ENCODE data around the gene LDLRAD3. TPM values are rescaled to one million over a fixed set of nuclear protein-coding genes. Genes with fewer than 3 reads are reported as not detected.

The LDLRAD3 gene
- polyA plus RNA-seq, 3 donors, result 7.3 to 14.1 (median 10.4) TPM

DNA sequence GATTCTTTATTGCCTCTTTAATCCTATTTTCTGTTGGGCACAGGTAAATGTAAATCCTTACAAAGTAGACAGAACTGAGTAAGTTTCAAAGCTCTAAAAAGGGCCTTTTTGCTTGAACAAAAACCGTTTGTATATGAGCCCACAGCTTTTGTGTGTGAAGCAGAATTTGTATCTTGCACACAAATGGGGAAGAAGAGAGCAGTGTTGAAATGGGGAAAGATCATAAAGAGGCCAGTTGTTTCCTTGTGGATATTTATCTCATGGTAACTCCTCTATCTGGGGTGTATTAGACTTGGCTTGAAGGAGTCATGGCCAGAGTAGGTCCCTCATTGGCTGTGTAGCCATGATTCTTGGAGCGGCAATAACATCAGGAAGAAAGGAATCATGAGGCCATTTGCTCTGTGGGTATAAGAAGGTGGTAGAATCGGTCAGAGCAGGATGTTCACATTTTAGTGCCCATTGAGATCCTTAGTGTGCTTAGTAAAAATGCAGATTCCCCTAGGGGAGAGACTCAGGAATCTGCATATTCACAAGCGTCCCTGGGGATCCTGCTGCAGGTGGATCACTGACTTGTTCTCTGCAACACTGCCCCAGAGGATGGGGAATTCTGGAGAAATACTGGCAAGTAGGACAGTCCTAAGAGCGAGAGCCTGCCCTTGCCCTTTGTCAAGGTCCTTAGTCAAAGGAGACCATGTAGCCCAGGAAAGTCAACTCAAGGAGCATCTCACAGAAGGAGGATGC lies 126.5 kb downstream of the LDLRAD3 start:
- peaks cover 5 to 11% (median 7%) of the 10 kb centered on the region in 7 donors for H3K9me3 Mint-ChIP-seq
- peaks cover 7 to 19% of the 10 kb centered on the region in 2 donors for H3K36me3 Mint-ChIP-seq
- no peak overlapping the region for H3K4me3 Mint-ChIP-seq
- H3K4me1 ChIP-seq (ENCODE audit: control insufficient read depth in 1 of 2, insufficient read depth in 2 of 2, low read length in 2 of 2), result no peaks in the 10 kb centered on the region
- no peaks in the 10 kb centered on the region for H3K79me2 ChIP-seq (ENCODE audit: insufficient read depth, low read length)
- H3K36me3 ChIP-seq (replicated peaks in 1 of 2; ENCODE audit: control insufficient read depth in 1 of 2, insufficient read depth in 2 of 2, low read length in 2 of 2), result no peaks in the 10 kb centered on the region
- no peak for DNase-seq
- intact Hi-C loops (cut with micrococcal nuclease), result no loop called here
- H3K4me2 ChIP-seq (replicated peaks; ENCODE audit: extremely low read depth, low read length, poor library complexity, severe bottlenecking), result no peak overlapping the region
- no peak overlapping the region for H3K27ac ChIP-seq (ENCODE audit: low read depth in 1 of 2, low read length in 2 of 2)
- H3K4me1 Mint-ChIP-seq, result peaks cover 9% of the 10 kb centered on the region
- no peak overlapping the region for H2AFZ ChIP-seq (ENCODE audit: insufficient read depth, low read depth, low read length, poor library complexity, severe bottlenecking)
- TF ChIP-seq CTCF (IDR thresholded peaks at IDR 0.05), result no peak
- H3K27me3 ChIP-seq (ENCODE audit: control insufficient read depth in 2 of 2, insufficient read depth in 2 of 2, low read length in 2 of 2), result no peaks in the 10 kb centered on the region
- peaks cover 0 to 7% (median 3%) of the 10 kb centered on the region in 3 donors for H3K27me3 Mint-ChIP-seq (ENCODE audit: low read depth in 3 of 3)
- H4K20me1 ChIP-seq (ENCODE audit: insufficient read depth, low read length), result no peaks in the 10 kb centered on the region
- peak overlapping the region in 1 of 7 donors; percentile 33 for H3K27ac Mint-ChIP-seq
- H3K9ac ChIP-seq (ENCODE audit: insufficient read depth, low read length, poor library complexity, severe bottlenecking), result no peak overlapping the region
- H3K4me3 ChIP-seq (replicated peaks in 1 of 3; ENCODE audit: low read depth in 2 of 3, low read length in 3 of 3), result no peak overlapping the region
- peaks cover 5 to 8% of the 10 kb centered on the region in 2 donors for H3K9me3 ChIP-seq (replicated peaks in 1 of 2; ENCODE audit: control insufficient read depth in 1 of 2, insufficient read depth in 1 of 2, low read length in 2 of 2)
- WGBS (ENCODE audit: insufficient coverage), result 75% methylated on average over 5 of the region's 5 CpGs

DNA sequence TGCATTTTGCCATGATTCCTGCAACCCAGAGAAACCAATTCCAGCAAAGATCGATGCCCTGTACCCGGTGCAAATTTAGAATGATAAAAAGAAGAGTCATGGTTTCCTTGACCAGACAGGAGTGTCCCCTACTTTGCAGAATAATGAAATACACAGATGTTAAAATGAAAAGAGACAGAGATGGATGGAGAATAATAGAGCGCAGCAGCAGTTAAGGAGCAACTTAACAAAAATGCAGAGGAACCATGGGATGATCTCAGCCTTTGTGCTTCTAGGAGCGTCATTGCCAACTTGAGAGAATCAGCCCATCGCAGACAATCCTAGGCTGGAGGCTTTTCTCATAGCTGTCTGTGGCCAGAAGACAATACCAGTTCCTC lies 127.1 kb downstream of the LDLRAD3 start:
- H3K4me3 Mint-ChIP-seq, result no peak overlapping the region
- intact Hi-C loops (cut with micrococcal nuclease), result no loop called here
- peaks cover 0 to 7% (median 3%) of the 10 kb centered on the region in 3 donors for H3K27me3 Mint-ChIP-seq (ENCODE audit: low read depth in 3 of 3)
- H3K27ac ChIP-seq (ENCODE audit: low read depth in 1 of 2, low read length in 2 of 2), result no peak overlapping the region
- no peaks in the 10 kb centered on the region for H4K20me1 ChIP-seq (ENCODE audit: insufficient read depth, low read length)
- no peak overlapping the region for H3K4me2 ChIP-seq (replicated peaks; ENCODE audit: extremely low read depth, low read length, poor library complexity, severe bottlenecking)
- no peaks in the 10 kb centered on the region for H3K79me2 ChIP-seq (ENCODE audit: insufficient read depth, low read length)
- H3K9me3 Mint-ChIP-seq, result peaks cover 5 to 11% (median 7%) of the 10 kb centered on the region in 7 donors
- WGBS (ENCODE audit: insufficient coverage), result 95% methylated on average over 3 of the region's 5 CpGs
- DNase-seq, result no peak
- no peaks in the 10 kb centered on the region for H3K27me3 ChIP-seq (ENCODE audit: control insufficient read depth in 2 of 2, insufficient read depth in 2 of 2, low read length in 2 of 2)
- H3K9me3 ChIP-seq (replicated peaks in 1 of 2; ENCODE audit: control insufficient read depth in 1 of 2, insufficient read depth in 1 of 2, low read length in 2 of 2), result peaks cover 5 to 8% of the 10 kb centered on the region in 2 donors
- H3K4me1 ChIP-seq (ENCODE audit: control insufficient read depth in 1 of 2, insufficient read depth in 2 of 2, low read length in 2 of 2), result no peaks in the 10 kb centered on the region
- H3K4me1 Mint-ChIP-seq, result peaks cover 9% of the 10 kb centered on the region
- no peak for TF ChIP-seq CTCF (IDR thresholded peaks at IDR 0.05)
- no peak overlapping the region for H2AFZ ChIP-seq (ENCODE audit: insufficient read depth, low read depth, low read length, poor library complexity, severe bottlenecking)
- H3K27ac Mint-ChIP-seq, result no peak overlapping the region
- H3K9ac ChIP-seq (ENCODE audit: insufficient read depth, low read length, poor library complexity, severe bottlenecking), result no peak overlapping the region
- no peak overlapping the region for H3K4me3 ChIP-seq (replicated peaks in 1 of 3; ENCODE audit: low read depth in 2 of 3, low read length in 3 of 3)
- H3K36me3 Mint-ChIP-seq, result peaks cover 7 to 19% of the 10 kb centered on the region in 2 donors
- no peaks in the 10 kb centered on the region for H3K36me3 ChIP-seq (replicated peaks in 1 of 2; ENCODE audit: control insufficient read depth in 1 of 2, insufficient read depth in 2 of 2, low read length in 2 of 2)
